GM19468 (cell line): ENCODE data around the gene GEMIN4.
"Not testable (repeated sequence)": the region's sequence is repeated elsewhere in the genome, so short reads cannot be mapped to it uniquely, and the experiment has no call there.

Experiments
- ATAC-seq: cut with Tn5 transposase; IDR thresholded peaks from one replicate; pipeline ENCODE4 v1.9.1; 2021; ENCODE audit warnings: mild to moderate bottlenecking, moderate library complexity, moderate number of reproducible peaks; ENCODE audit not compliant: unreplicated experiment; ENCODE audit errors: extremely low read depth

GEMIN4 gene

DNA sequence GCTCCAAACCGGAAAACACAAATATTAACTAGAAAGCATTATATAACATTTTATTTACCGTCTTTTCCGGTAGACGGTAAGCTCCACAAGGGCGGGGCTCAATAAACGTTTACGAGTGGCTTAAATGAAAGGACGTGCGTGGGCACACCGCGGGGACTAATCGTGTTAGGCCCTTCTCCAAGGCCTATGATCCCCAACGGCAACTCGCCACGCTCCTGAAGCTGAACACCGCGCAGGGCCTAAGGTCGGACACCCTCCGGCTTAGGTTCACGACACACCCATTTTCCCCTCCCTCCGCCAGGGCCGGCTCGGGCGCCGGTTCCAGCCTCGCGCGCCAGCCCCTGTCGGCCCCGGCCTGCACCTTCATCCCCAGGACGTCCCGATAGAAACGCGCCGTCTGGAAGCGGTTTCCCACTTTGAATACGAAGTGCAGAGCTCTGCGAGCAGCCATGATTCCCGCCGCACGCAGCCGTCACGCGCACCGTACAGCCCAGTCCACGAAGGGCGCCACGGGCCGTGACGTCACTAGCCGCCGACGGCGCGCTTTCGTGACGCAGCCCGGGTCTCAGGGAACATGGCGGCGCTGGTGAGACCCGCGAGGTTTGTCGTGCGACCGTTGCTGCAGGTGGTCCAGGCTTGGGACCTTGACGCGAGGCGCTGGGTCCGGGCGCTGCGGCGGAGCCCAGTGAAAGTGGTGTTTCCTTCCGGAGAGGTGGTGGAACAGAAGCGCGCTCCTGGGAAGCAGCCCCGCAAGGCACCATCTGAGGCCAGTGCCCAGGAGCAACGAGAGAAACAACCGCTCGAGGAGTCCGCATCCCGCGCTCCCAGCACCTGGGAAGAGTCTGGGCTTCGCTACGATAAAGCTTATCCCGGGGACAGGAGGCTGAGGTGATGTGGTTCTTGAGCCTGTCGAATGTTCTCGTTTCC, 30.0 kb upstream of the GEMIN4 start, which contains the start of the genes GLOD4 and MRM3:
Gene GLOD4, minus strand, starts transcription at position 476 of the 927 bp plus-strand sequence. Its CDS starts 25 bp downstream, at position 451.
Gene MRM3, plus strand, starts transcription at position 549 of the 927 bp plus-strand sequence. Its CDS starts 26 bp downstream, at position 575.
- ATAC-seq, result peak; percentile 29

DNA sequence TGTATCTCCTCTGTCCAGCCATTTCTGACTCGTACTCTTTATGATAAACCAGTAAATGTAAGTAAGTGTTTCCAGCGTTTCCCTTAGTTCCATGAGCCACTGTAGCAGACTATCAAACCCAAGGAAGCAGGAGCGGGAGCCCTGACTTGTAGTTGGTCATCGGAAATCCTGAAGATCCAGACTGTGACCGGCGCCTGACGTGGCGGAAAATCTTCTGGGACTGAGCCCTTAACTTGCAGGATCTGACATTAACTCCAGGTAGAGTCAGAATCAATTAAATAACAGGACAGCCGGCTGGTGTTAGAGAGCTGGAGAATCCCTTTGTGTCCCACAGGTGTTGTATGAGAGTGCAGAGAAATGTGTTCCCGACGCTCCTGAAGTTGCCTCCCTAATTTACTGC, 26.0 kb upstream of the GEMIN4 start:
- ATAC-seq, result no peak

DNA sequence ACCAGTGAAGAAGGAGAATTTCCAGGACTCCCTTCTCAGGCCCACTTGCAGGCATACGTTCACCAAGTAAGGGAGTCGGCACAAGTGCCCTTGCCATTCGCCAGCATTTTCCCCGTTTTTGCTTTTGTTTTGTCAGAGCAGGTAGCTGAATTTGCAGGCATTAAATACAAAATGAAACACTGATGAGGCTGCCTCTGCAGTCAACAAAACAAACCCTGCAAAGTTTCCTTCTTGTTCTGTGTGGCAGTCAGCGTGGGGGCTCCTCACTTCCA, 22.2 kb upstream of the GEMIN4 start:
- ATAC-seq, result no peak

DNA sequence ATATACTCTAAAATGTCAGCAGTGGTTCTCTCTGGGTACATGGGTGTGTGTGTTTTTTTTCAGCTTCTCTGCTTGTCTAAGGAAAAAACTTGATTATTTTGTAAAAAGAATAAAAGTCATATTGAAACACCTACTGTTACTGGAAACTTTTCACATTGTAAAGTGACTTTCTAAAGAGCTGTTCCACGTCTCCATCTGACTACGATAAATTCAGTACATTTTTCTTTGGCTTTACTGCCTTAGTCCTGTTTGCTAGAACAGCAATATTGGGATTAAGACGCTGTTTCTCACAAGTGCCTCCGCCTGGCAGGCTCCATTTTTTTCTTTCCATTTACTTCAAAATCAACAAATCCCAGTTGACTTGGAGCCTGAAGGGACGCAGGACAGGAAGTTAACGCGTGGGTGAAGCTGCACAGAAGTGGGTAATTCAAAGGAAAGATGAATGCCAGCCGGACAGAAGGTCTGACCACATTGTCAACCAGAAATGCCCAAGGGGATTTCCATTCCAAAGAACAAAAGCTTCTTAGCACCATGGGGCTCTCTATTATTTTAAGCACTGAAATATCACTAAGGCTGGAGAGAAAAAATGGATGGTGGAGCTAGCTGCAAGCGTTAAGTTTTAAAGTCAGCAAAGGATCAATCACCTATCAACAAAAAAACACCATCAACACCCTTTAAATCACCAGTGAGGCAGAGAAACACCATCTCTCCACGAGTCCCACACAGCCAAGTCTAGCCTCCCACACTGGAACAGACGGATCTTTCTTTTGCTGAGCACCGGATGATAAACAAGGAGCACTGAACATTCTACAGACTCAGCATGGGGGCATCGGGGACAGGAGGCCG, 21.6 kb upstream of the GEMIN4 start:
- ATAC-seq, result no peak

DNA sequence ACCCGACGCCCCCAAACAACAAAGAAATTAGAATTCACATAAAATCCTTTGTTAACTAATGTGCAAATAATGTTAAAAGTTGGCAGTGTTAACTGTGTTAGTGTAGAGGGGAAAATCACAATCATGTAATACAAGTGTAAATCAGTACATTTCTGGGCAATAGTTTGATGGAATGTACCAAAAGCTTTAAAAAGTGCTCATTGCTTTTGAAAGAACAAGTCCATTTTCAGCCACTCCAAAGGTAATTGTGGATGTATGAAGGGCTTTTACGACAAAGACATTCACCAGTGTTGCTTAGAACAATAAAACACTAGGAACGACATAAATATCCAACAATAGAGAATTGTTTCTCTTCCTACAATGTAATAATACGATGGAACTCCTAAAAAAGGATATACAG, 21.0 kb upstream of the GEMIN4 start:
- ATAC-seq, result no peak

DNA sequence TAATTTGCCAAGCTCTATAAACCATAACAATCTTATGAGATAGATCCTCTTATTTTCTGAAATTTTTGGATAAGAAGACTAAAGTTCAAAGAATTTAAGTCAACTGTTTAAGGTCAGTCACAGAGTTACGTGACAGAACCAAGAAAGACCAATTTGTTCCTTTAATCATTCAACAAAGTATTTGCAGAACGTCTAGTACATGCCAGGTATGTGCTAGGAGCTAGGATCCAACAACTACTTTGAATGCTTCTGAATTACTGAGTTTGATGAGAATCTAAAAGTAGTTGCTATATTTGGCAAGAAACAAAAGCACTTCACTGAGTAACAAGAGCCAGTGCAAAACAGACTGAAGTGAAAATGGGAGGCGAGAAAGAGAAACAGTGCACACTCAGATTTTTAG, 15.0 kb upstream of the GEMIN4 start:
- no peak for ATAC-seq

DNA sequence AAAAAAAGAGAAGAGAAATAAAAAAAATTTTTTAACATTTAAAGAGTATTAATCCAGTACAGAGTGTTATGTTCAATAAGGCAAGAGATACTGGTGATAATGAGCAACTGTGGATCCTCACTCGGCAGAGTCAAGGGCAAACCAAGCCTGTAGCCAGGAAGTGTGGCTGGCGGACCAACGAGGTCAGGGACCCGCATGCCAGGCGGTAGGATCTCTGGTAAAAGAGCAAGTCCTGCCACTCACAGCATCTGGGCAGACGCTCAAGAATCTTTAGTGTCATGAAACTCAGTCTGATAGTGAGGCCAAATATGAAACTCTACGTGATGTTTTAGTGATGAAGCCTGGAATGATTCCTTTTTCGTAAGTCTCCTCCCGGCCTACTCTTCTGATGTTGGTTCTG, 8.3 kb upstream of the GEMIN4 start:
- no peak for ATAC-seq

DNA sequence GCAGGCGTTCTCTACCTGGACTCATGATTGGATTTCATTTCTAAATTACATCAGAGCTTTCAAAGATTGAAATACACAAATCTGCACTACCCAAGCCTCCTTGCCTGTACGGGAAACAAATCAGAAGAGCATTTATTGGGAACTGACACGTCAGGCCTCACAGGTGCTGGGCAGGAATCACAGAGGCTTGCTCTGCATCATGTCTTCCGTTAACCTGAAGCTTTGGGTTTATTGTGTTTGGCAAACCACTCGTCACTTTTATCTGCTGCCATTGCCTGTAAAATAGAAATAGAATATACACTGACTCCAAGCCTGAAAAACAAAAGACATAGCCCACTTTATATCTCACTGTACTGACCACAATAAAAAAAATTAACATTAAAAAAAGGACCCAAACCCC, 7.9 kb upstream of the GEMIN4 start:
- ATAC-seq, result no peak

DNA sequence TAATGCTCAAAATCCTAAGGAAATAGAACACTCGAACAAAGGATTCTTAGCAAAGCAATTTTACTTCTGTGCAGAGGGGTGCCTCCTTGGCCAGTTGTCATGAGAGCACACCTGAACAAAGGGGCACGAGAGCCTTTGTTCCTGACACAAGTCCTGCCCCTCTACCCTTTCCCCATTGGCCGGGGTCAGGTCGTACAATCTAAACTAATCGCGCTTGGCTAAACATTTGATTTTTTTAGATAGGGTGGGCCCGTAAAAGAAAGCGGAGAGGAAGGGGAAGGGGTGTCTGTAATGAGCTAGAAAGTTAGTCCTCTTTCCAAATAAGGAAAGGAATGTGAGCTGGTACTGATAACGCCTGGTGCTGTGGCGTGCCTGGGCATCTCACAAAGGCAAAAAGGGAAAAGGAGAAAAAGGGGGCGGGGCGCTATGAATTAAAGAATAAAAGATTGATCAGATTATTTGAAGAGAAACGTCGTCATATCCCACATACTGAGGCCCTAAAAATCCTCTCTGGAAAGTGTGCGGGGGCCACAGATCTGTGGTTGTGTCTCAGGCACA, 4.0 kb upstream of the GEMIN4 start:
- ATAC-seq, result not testable (repeated sequence)

DNA sequence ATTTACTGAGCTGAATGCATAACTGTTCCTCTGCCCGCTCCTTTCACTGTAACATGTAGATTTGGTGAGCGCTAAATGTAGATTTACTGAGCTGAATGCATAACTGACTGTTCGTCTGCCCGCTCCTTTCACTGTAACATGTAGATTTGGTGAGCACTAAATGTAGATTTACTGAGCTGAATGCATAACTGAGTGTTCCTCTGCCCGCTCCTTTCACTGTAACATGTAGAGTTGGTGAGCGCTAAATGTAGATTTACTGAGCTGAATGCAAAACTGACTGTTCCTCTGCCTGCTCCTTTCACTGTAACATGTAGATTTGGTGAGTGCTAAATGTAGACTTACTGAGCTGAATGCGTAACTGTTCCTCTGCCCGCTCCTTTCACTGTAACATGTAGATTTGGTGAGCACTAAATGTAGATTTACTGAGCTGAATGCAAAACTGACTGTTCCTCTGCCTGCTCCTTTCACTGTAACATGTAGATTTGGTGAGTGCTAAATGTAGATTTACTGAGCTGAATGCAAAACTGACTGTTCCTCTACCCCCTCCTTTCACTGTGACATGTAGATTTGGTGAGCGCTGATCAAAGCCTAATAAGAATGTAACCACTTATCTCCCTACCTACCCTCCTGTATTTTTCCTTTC, 3.4 kb upstream of the GEMIN4 start:
- ATAC-seq, result not testable (repeated sequence)

DNA sequence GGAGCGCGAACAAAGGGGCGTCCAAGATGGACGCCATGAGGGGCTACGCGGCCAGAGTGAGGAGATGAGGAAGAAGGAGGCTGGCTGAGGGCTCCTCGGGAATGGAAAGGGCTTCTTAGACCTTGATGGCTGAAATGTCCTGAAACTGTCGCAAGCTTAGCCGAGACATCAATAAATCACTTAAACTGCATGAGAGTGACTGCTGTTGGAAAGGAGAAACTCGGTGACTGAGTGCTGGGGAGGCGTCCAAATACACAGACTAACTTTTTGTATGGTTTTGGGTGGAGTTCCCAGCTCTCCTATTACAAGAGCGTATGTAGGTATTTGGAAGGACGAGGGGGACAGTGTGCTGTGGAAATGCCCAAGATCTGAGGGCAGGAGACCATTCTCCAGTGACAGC, 1.4 kb upstream of the GEMIN4 start:
- no peak for ATAC-seq

DNA sequence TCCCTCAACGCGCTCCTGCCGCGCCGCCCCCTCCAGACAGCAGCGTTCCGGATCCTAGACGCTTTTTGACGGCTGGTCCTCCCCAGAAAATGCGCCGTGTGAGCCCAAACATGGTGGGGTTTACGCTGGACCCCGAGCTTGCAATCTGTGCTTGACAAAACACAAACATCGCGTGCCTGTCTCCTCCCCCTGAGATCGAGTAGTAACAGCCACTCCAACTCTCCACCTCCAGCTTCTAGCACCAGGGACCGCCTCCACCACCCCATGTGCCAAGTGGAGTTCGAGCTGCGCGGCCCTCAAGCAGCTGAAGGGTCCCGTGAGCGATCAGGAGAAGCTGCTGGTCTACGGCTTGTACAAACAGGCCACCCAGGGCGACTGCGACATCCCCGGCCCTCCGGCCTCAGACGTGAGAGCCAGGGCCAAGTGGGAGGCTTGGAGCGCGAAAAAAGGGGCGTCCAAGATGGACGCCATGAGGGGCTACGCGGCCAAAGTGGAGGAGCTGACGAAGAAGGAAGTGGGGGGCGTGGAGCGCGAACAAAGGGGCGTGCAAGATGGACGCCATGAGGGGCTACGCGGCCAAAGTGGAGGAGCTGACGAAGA, 656 bp upstream of the GEMIN4 start:
- ATAC-seq, result no peak

DNA sequence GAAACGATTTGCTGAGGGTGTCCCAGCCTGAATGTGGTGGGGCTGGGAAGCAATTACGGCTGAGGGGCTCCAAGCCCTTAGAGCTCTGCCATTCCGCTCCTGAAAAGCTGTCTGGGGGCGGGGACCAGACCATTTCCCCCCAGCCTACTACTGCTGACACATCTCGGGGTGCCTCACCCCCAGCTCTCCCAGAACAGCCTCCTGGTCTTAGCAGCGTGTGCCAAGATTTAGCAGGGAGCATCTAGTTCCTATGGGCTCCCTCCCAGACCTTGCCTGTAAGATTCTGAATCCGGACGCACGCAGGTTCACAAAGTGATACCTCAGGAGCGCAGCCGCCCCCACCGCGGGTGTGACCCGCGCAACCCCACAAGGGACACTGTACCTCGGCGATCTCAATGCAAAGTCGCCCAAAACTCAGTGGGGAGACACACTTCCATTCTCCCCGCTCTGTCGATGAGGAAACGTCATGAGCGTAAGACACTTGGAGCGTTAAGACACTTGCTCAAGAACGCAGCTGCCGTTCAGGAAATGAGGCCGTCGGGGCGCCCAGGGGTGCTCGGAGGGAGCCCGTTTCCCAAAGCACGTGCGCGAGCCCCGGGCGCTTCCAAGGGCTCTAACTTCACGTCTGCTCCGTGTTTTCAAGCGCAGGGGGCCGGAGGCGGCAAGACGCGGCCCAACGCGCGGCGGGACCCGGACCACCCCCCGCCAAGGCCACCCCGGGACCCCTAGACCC, 629 bp downstream of the GEMIN4 start:
- ATAC-seq, result no peak

DNA sequence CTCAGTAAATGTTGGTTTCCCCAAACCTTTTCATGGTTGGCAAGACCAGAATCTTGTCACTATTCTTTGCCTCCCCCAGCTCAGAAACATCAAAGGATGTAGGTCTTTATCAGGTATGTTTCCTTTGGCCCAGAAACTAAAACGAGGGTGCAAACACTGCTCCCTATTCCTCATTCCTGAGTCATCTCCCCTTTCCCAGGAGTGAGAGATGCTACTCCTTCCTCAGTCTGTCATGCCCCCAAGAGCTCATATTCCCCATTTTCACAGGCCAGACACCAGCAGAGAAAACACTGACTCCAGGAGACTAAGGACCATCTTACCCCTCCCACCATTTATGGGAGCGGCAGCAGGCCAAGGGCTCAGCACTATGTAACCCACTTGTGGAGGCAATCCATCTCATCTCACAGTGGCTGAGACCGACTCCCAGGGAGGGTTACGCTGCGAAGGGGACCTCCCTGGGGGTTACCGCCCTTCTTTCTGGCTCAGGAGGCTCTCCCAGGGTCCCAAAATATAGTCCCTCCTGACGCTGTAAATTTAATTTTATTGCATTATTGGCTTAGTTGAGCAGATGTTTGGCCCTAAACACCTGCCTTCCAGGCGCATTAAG, 1.5 kb downstream of the GEMIN4 start:
- no peak for ATAC-seq

DNA sequence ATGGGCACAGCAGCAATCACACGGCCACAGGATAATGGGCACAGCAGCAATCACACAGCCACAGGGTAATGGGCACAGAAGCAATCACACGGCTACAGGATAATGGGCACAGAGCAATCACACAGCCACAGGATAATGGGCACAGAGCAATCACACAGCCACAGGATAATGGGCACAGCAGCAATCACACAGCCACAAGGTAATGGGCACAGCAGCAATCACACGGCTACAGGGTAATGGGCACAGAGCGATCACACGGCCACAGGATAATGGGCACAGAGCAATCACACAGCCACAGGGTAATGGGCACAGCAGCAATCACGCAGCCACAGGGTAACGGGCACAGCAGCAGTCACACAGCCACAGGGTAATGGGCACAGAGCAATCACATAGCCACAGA, 2.7 kb downstream of the GEMIN4 start:
- ATAC-seq, result not testable (repeated sequence)

DNA sequence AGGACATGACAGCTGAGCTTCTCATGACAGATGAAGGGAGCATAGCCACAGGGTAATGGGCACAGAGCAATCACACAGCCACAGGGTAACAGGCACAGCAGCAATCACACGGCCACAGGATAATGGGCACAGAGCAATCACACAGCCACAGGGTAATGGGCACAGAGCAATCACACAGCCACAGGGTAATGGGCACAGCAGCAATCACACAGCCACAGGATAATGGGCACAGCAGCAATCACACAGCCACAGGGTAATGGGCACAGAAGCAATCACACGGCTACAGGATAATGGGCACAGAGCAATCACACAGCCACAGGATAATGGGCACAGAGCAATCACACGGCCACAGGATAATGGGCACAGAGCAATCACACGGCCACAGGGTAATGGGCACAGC, 3.5 kb downstream of the GEMIN4 start:
- ATAC-seq, result not testable (repeated sequence)

DNA sequence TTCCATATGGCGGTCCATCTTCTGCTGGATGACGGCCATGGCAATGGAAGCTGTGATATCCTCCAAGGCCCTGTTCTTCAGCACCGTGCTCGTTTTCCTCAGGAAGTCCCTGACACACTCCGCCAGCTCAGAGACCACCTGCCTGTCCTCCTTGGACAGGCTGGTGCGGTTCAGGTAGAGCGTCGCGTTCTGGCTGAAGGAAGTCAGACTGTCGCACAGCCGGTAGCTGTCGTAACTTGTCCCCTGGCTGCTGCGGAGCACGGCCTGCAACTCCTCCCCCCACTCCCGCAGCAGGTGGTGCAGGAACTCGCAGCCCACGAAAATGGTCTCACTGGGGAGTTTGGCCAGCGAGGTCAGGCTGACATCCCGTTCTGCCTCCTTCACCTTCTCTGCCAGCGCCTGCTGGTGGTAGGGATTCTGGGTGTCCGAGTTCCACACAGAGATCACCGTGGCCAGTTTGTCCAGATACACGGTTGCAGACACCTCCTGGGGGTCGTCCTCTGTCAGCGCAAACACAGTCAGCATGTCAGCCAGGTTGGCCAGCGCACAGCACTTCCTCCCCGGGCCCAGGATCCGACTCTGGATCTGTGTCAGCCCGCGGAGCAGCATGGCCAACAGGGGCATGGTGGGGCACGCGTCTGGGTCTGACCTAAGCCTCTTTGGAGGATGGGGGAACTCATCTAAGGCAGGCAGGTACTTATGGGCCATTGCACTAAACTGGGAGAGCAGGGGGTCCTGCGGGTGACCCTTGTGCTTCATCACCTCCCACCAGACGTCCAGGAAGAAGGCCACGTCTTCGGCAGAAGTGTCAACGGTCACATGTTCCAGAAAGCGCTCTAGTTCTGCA, 5.1 kb downstream of the GEMIN4 start:
- no peak for ATAC-seq

DNA sequence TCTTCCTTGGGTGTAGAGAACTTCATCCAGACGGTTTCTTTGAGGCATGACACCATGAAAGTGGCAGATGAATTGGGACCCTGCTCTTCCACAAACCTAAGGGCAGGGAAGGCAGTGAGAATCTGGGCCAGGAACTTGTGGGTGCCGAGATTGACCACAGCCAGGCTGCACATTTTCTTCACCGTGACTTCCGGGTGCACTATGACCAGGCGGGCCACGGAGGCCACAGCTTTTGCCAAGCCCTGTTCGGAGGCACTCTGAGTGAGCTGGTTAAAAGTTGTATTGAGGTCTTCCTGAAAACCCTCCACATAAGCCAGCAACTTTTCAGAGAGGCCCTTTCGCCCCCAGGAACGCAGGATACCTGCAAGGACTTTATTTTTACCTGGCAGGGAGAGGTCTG, 5.9 kb downstream of the GEMIN4 start:
- no peak for ATAC-seq
